Smooth muscle cell of the umbilical artery (primary cell): ENCODE data around the gene GABBR1. TPM values are rescaled to one million over a fixed set of nuclear protein-coding genes. Genes with fewer than 3 reads are reported as not detected.

Experiments
- total RNA-seq: library from RNA; depleted of rRNA; stranded (reverse); fragments of >200 nt; gene quantifications from 2 replicates; pipeline ENCODE4 v1.2.3, GENCODE V29; 2014

Gene GABBR1
- total RNA-seq: 13.1 and 18.6 TPM in 2 replicates

GRCh38 chr6:29632789-29633533 lies at the start of gene GABBR1:
Gene GABBR1 (minus strand): TSS chr6:29633183. CDS start chr6:29632385, 798 bp downstream.

GRCh38 chr6:29680904-29681303 lies 47.9 kb upstream of the GABBR1 start, which contains the start of gene ZFP57:
Gene ZFP57 (minus strand): TSS chr6:29681152. CDS start chr6:29677003, 4,149 bp downstream.

GRCh38 chr6:29656798-29657197 lies 23.8 kb upstream of the GABBR1 start, which contains the start of gene MOG:
Gene MOG (plus strand): TSS chr6:29657092. CDS start chr6:29657210, 118 bp downstream.

GRCh38 chr6:29584821-29585220 lies 48.2 kb downstream of the GABBR1 start, which contains the start of gene OR2H2:
Gene OR2H2 (plus strand): TSS chr6:29585121. CDS start chr6:29587945, 2,824 bp downstream.

GRCh38 chr6:29559524-29560287 lies 73.3 kb downstream of the GABBR1 start, which contains the start of gene UBD:
Gene UBD (minus strand): TSS chr6:29559732. CDS start chr6:29559701, 31 bp downstream.

Other genes starting within 250 kb of the GABBR1 start
- gene OR12D2, start 237.6 kb downstream of the GABBR1 start, total RNA-seq: not detected in 2 replicates
- not detected in 2 replicates for gene OR12D1, start 218.3 kb downstream of the GABBR1 start, total RNA-seq
- gene OR10C1, start 193.9 kb downstream of the GABBR1 start, total RNA-seq: not detected in 2 replicates
- not detected in 2 replicates for gene OR11A1, start 176.1 kb downstream of the GABBR1 start, total RNA-seq
- gene OR2H1, start 176.0 kb downstream of the GABBR1 start, total RNA-seq: not detected in 2 replicates
- not detected in 2 replicates for gene MAS1L, start 145.2 kb downstream of the GABBR1 start, total RNA-seq
- 0.30 TPM in 1 of 2 replicates, not detected in the other for gene UBD, start 73.5 kb downstream of the GABBR1 start, total RNA-seq
- not detected in 2 replicates for gene OR2H2, start 48.1 kb downstream of the GABBR1 start, total RNA-seq
- not detected in 2 replicates for gene MOG, start 23.9 kb upstream of the GABBR1 start, total RNA-seq
- gene ZFP57, start 48.0 kb upstream of the GABBR1 start, total RNA-seq: 0.69 TPM in 1 of 2 replicates, not detected in the other
- 4.4 and 8.0 TPM in 2 replicates for gene HLA-F, start 90.3 kb upstream of the GABBR1 start, total RNA-seq
- gene HLA-G, start 194.6 kb upstream of the GABBR1 start, total RNA-seq: not detected in 2 replicates